Adrenal gland (tissue), 12 donors: ENCODE data around the gene MCF2L. TPM values are rescaled to one million over a fixed set of nuclear protein-coding genes. Genes with fewer than 3 reads are reported as not detected.

Experiments
- DNase-seq, 7 donors: peaks; one replicate each; pipeline ENCODE4 v3.0.0-alpha.2; 2019 to 2020
- H3K27ac ChIP-seq, 5 donors: fragments of 200-600 bp; sonication (generic) in 4 of 5; 1 replicate in 3 of 5; 2 replicates in 2 of 5; pipeline versions ENCODE4 v1.5.1 to v1.8.0; 2016 to 2020; ENCODE audit warnings: mild to moderate bottlenecking in 1 of 5
- H3K27me3 ChIP-seq: fragments of 200-600 bp; 2 replicates; pipeline ENCODE4 v1.8.0; 2021
- H3K36me3 ChIP-seq, 2 donors: fragments of 200-600 bp; replicated peaks in 1 of 2; 1 replicate in 1 of 2; 2 replicates in 1 of 2; pipeline versions ENCODE4 v1.5.1 to v1.8.0; 2018 to 2022
- H3K4me1 ChIP-seq, 2 donors: fragments of 200-600 bp; replicated peaks in 1 of 2; 1 replicate in 1 of 2; 2 replicates in 1 of 2; pipeline versions ENCODE4 v1.5.1 to v1.8.0; 2018 to 2021
- H3K4me3 ChIP-seq, 4 donors: fragments of 200-600 bp; sonication (generic) in 3 of 4; one replicate each; pipeline ENCODE4 v1.5.1; 2016 to 2018
- H3K9me3 ChIP-seq, 3 donors: fragments of 200-600 bp; sonication (generic) in 1 of 3; replicated peaks in 1 of 3; 1 replicate in 2 of 3; 2 replicates in 1 of 3; pipeline versions ENCODE4 v1.5.1 to v1.8.0; 2016 to 2021
- CTCF ChIP-seq, 6 experiments: fragments of 450-650 bp in 4 of 6; fragments of 200-600 bp in 2 of 6; sonication (generic) in 1 of 6; IDR thresholded peaks; 1 replicate in 5 of 6; 2 replicates in 1 of 6; pipeline versions ENCODE4 v1.5.1 to v1.8.0; 2016 to 2021; ENCODE audit warnings: antibody characterized with exemption in 6 of 6, mild to moderate bottlenecking in 2 of 6, moderate library complexity in 1 of 6
- POLR2A ChIP-seq, 2 donors: fragments of 450-650 bp; IDR thresholded peaks; one replicate each; pipeline ENCODE4 v1.6.1; 2017; ENCODE audit warnings: antibody characterized with exemption in 2 of 2, mild to moderate bottlenecking in 2 of 2, moderate library complexity in 1 of 2
- whole genome bisulfite sequencing, 4 donors: extraction: QIAGEN DNeasy Blood & Tissue Kit in 2 of 4; methylation state at CpG; one replicate each; pipeline versions ENCODE4 v1.1.5 to v1.1.7; 2013 to 2017; 5-methylcytosine and 5-hydroxymethylcytosine counted together
- intact Hi-C, 2 donors: fragments of 100-400 bp; cut with DNase I; formaldehyde crosslinking; loops; one replicate each; pipeline versions ENCODE4 v1.14.1 to v1.15.0; 2022 to 2023
- polyA plus RNA-seq, 3 donors: library from polyadenylated mRNA; stranded (reverse); fragments of 200-250 nt in 2 of 3; fragments of 350-450 nt in 1 of 3; fragmentation: Illumina TruSeq in 1 of 3; extraction: RNeasy Lipid Tissue Mini Kit (QIAGEN cat#74804) in 1 of 3; gene quantifications; one replicate each; pipeline ENCODE4 v1.2.3, GENCODE V29; 2013 to 2014
- total RNA-seq, 9 donors: library from RNA; depleted of rRNA in 4 of 9; stranded (reverse); fragments of >200 nt in 4 of 9; fragments of 120-200 nt in 1 of 9; fragmentation: NEBNext Ultra II Directional in 1 of 9; extraction: Animal tissue kit (Norgen Biotek cat#: 25700) in 1 of 9; gene quantifications; one replicate each; pipeline versions ENCODE4 v1.1.0 to v1.2.4, GENCODE V29; 2013 to 2023
- donor health status: healthy with polysubstance abuse.
- donor health status: Bipolar disorder and iron deficiency.
- donor health status: DM: yes; HTN: yes; CAD: no.
- donor health status: DM: no; HTN: no; CAD: no.
- donor health status: DM: no; HTN: no; CAD: no.
- donor health status: DM: yes; HTN: yes; CAD: no.

The MCF2L gene
- total and polyA plus RNA-seq, 12 donors = 7.6 to 49.0 (median 15.3) TPM

DNA sequence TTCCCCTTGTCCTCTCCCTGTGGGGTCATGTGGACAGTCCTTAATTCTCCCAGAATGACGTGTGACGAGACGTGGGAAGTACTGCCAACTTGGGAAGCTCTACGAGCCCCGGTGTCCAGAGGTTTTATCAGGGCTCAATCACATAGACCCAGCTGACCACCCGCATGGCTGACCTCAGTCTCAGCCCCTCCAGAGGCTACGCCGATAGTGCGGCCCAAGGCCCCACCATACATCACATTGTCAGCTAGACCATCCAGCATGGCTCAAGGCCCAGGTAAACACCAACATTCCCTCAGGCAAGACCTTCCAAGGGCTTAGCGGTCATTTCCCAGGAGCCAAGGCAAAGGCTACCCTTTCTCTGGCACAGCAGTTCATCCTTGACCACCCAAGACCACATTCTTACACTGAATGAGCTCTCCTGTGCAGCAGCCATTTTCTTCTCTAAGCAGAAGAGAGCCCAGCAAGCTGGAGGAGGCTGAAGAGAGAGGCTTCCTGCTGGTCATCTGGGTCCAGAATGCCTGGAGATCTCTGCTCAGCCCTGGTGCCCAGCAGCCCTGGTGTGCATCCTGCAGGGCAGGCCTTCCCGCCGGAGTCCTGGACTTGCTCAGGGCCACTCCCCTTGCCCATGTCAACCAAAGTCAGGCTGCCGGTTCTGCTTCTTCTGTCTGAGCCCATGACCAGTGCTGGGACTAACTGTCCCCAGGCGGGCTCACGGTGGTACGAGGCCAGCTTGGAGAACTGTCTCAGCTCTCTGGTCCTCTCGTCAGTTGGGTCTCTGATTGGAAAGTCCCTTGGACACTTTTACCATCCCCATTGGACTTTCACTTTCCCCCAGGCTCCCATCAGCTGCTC is 145.7 kb downstream of the MCF2L start:
- intact Hi-C loops = no loop called here
- no peak overlapping the region for H3K27ac ChIP-seq
- TF ChIP-seq POLR2A (IDR thresholded peaks at IDR 0.05) (no peak), CTCF (IDR thresholded peaks at IDR 0.05) (no peak)
- no peak overlapping the region for H3K4me3 ChIP-seq
- peaks cover 14% of the 10 kb centered on the region for H3K27me3 ChIP-seq
- no peaks in the 10 kb centered on the region for H3K9me3 ChIP-seq
- peak in 3 of 7 donors; percentile 6 to 48 (median 9) for DNase-seq
- H3K36me3 ChIP-seq = no peaks in the 10 kb centered on the region
- peaks cover 0 to 11% of the 10 kb centered on the region in 2 donors for H3K4me1 ChIP-seq
- 82 to 90% (median 85%) methylated on average over 8 to 17 of the region's 17 CpGs for WGBS, 4 donors

DNA sequence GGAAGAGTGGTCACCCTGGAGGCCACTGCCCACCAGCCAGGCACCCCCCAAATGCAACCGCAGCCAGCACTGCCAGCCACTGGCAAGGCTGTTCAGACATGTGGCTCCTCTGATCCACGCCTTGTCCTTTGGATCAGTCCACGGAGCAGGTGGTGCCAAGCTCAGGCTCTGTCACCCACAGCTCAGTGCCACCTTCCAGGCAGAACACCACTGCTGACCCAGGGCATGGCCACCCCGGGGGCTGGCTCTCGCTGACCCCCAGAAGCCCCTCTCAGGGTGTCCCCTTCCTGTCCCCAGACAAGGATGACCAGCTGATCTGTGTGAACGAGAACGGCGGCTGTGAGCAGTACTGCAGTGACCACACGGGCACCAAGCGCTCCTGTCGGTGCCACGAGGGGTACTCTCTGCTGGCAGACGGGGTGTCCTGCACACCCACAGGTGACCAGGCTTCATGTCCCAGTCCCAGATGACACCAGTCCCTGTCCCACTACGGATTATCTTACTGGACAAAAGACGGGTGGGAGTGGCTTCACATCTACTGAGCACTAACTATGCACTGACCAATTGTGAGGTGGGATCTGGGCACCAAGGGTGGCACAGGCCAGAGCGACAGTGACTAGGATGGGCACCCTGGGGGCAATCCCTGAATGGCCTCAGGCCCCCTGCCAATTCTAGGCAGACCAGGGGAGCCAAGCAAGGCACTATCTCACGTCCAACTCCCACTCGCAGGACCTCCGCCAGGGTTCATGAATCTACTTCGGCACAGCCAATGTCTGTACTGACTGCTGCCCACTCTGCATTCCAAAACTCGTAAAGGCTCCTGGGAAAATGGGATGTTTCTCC is 146.6 kb downstream of the MCF2L start:
- Histone ChIP-seq H3K9me3 (no peaks in the 10 kb centered on the region), H3K27ac (no peak overlapping the region), H3K27me3 (peaks cover 5% of the 10 kb centered on the region), H3K4me3 (no peak overlapping the region), H3K4me1 (peaks cover 0 to 4% of the 10 kb centered on the region in 2 donors), H3K36me3 (no peaks in the 10 kb centered on the region)
- DNase-seq = peak in 3 of 7 donors; percentile 5 to 38 (median 6)
- intact Hi-C loops = no loop called here
- TF ChIP-seq CTCF (IDR thresholded peaks at IDR 0.05) (no peak), POLR2A (IDR thresholded peaks at IDR 0.05) (no peak)
- 80 to 100% (median 87%) methylated on average over 3 to 21 of the region's 21 CpGs for WGBS, 4 donors

GRCh38 chr13:113116206-113116800 is 147.3 kb downstream of the MCF2L start:
- Histone ChIP-seq H3K9me3 (no peaks in the 10 kb centered on the region), H3K36me3 (no peaks in the 10 kb centered on the region), H3K27me3 (no peaks in the 10 kb centered on the region), H3K4me1 (no peaks in the 10 kb centered on the region), H3K4me3 (no peak overlapping the region), H3K27ac (no peak overlapping the region)
- DNase-seq = peak in 1 of 7 donors; percentile 9
- 85 to 89% (median 87%) methylated on average over 6 to 10 of the region's 10 CpGs for WGBS, 4 donors
- TF ChIP-seq POLR2A (IDR thresholded peaks at IDR 0.05) (no peak), CTCF (IDR thresholded peaks at IDR 0.05) (no peak)
- intact Hi-C loops = no loop called here

GRCh38 chr13:113116871-113117271 is 147.9 kb downstream of the MCF2L start:
- peak in 2 of 7 donors; percentile 9 to 21 for DNase-seq
- Histone ChIP-seq H3K4me1 (no peaks in the 10 kb centered on the region), H3K27ac (no peak overlapping the region), H3K36me3 (no peaks in the 10 kb centered on the region), H3K4me3 (no peak overlapping the region), H3K27me3 (no peaks in the 10 kb centered on the region), H3K9me3 (no peaks in the 10 kb centered on the region)
- no peak for TF ChIP-seq POLR2A (IDR thresholded peaks at IDR 0.05)
- no peak for TF ChIP-seq CTCF (IDR thresholded peaks at IDR 0.05)
- intact Hi-C loops = no loop called here
- WGBS, 4 donors = 81 to 88% (median 84%) methylated on average over 10 of the region's 10 CpGs
